ENCODE results near the gene SMYD2. TPM values are rescaled to one million over a fixed set of nuclear protein-coding genes. Genes with fewer than 3 reads are reported as not detected.

Gene SMYD2
- total RNA-seq, 1 donor from 2014 or later = 41.6 TPM

DNA sequence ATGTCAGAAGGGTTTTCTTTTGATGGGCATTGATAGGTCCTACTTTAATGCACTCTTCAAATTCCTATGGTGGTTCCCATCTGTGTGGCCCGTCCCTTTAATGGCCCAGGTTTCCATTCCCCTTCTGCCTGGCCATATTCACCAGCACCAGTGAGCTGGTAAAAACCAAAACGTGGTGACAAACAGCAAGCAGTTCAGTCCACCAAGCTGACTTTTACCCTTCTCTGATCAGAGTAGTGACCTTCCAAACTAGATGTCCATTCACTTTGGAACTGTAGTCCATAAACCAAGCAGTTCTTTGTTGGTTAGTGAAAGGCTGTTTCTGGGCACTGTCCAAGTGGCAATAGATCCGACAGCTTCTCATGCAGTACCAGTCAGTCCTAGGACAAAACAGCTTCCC, 60.5 kb downstream of the SMYD2 start:
- peaks cover 6% of the 10 kb centered on the region for H3K36me3 ChIP-seq
- no peaks in the 10 kb centered on the region for H3K4me1 ChIP-seq
- intact Hi-C loops (cut with DNase I) = no loop called here
- H3K9me3 ChIP-seq = no peaks in the 10 kb centered on the region
- TF ChIP-seq, protein P1, sequence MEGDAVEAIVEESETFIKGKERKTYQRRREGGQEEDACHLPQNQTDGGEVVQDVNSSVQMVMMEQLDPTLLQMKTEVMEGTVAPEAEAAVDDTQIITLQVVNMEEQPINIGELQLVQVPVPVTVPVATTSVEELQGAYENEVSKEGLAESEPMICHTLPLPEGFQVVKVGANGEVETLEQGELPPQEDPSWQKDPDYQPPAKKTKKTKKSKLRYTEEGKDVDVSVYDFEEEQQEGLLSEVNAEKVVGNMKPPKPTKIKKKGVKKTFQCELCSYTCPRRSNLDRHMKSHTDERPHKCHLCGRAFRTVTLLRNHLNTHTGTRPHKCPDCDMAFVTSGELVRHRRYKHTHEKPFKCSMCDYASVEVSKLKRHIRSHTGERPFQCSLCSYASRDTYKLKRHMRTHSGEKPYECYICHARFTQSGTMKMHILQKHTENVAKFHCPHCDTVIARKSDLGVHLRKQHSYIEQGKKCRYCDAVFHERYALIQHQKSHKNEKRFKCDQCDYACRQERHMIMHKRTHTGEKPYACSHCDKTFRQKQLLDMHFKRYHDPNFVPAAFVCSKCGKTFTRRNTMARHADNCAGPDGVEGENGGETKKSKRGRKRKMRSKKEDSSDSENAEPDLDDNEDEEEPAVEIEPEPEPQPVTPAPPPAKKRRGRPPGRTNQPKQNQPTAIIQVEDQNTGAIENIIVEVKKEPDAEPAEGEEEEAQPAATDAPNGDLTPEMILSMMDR (IDR thresholded peaks at IDR 0.05) = no peak
- ATAC-seq = no peak
- no peak overlapping the region for H3K4me3 ChIP-seq
- no peak overlapping the region for H3K27ac ChIP-seq
- no peak for DNase-seq
- no peaks in the 10 kb centered on the region for H3K27me3 ChIP-seq (ENCODE audit: low read depth)

DNA sequence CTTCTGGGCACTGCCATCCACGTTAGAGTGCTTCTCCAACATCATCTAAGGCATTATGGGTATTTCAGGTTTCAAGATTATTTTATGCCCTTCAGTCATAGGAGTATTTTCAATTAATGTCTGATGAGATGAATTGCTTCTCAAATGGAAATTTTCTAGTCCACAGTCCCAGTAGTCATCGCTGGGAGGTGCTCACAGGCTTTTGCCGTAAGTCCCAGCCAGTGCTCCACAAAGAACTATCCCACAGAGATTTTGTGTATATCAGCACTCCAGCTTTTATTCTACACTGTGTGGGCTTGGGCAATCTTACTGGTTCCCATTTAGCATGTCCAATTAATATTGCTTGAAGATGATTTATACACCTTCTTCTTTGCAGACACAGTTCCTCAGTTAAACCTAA, 61.0 kb downstream of the SMYD2 start:
- Histone ChIP-seq H3K27ac (no peak overlapping the region), H3K27me3 (ENCODE audit: low read depth) (no peaks in the 10 kb centered on the region), H3K36me3 (peaks cover 6% of the 10 kb centered on the region), H3K9me3 (no peaks in the 10 kb centered on the region), H3K4me1 (no peaks in the 10 kb centered on the region), H3K4me3 (no peak overlapping the region)
- intact Hi-C loops (cut with DNase I) = no loop called here
- TF ChIP-seq, protein P1 (IDR thresholded peaks at IDR 0.05) = no peak
- no peak for ATAC-seq
- DNase-seq = no peak

DNA sequence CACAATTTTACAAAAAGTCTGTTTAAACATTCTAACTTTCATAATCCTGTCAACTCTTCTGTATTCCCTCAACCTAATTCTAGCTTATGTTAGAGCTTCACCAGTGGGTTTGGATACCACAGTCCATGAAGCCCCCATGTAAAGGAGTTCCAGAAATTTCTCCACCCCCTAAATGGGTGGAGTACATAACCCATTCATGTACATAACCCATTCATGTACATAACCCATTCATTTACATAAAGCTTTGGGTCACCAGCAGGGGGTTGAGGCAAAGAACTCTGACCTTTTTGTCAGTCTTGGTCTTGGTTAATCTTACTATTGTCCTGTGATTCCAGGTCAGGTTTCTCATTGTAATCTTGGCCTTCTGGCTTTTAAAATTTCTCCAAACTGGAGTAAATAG, 61.6 kb downstream of the SMYD2 start:
- H3K36me3 ChIP-seq = peaks cover 1% of the 10 kb centered on the region
- no peak overlapping the region for H3K4me3 ChIP-seq
- no peaks in the 10 kb centered on the region for H3K27me3 ChIP-seq (ENCODE audit: low read depth)
- TF ChIP-seq, protein P1 (IDR thresholded peaks at IDR 0.05) = no peak
- DNase-seq (no peak), ATAC-seq (no peak)
- no peaks in the 10 kb centered on the region for H3K9me3 ChIP-seq
- H3K27ac ChIP-seq = no peak overlapping the region
- no peaks in the 10 kb centered on the region for H3K4me1 ChIP-seq
- intact Hi-C loops (cut with DNase I) = no loop called here

DNA sequence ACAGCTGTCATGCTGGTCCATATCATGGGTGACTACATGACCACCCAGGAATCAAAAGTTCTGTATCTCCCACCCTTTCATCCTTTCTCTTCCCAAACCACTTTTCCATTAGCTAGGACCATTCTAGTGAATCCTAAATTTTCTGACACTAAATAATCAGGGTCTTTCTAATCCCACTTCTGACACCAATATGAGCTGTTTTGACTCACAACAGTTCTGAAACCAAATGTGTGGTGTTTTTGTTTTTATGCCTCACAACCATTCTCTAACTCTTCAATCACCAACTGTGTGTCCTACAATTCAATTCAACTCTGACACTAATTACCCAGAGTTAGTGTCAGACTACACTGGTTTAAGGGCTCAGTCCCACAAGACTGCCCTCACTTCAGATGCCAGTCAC, 63.9 kb downstream of the SMYD2 start:
- Histone ChIP-seq H3K4me1 (no peaks in the 10 kb centered on the region), H3K27ac (no peak overlapping the region), H3K4me3 (no peak overlapping the region), H3K9me3 (no peaks in the 10 kb centered on the region), H3K36me3 (peaks cover 5% of the 10 kb centered on the region), H3K27me3 (ENCODE audit: low read depth) (no peaks in the 10 kb centered on the region)
- intact Hi-C loops (cut with DNase I) = no loop called here
- DNase-seq (no peak), ATAC-seq (no peak)
- TF ChIP-seq, protein P1 (IDR thresholded peaks at IDR 0.05) = no peak

DNA sequence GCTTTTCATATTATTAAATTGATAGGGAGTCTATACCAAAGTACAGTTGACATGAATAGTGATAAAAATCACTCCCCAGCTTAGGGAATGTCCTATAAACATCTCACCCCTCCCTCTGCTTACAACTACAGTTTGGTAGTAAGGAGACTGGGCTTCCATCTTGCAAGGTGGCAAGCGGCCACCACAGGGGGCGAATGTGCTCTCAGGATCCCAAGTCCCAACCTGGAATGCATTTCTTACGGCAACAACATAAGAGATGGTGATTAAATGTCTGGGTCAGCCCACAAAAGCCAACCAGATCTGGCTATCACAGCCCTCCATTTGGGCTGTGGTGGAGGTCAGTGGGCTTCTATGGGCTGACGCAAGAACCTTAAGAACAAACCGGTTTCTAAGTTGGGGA, 68.0 kb downstream of the SMYD2 start:
- intact Hi-C loops (cut with DNase I) = no loop called here
- Histone ChIP-seq H3K4me1 (no peaks in the 10 kb centered on the region), H3K4me3 (no peak overlapping the region)

More for the DNA sequence above, 68.0 kb downstream of the SMYD2 start:
- ATAC-seq (no peak), DNase-seq (no peak)
- no peaks in the 10 kb centered on the region for H3K27me3 ChIP-seq (ENCODE audit: low read depth)
- TF ChIP-seq, protein P1 (IDR thresholded peaks at IDR 0.05) = no peak
- H3K36me3 ChIP-seq = peaks cover 5% of the 10 kb centered on the region
- no peaks in the 10 kb centered on the region for H3K9me3 ChIP-seq
- H3K27ac ChIP-seq = no peak overlapping the region

All from lower lobe of right lung (tissue), 2 donors.